CD4-positive, alpha-beta T cell treated with Interleukin-15 for 1 hour (primary cell): Measurements from ENCODE around the gene CFAP90.

ENCODE experiments used
- DNase-seq: peaks from one replicate; pipeline ENCODE4 v3.0.0-alpha.2; 2020

CFAP90 gene

DNA sequence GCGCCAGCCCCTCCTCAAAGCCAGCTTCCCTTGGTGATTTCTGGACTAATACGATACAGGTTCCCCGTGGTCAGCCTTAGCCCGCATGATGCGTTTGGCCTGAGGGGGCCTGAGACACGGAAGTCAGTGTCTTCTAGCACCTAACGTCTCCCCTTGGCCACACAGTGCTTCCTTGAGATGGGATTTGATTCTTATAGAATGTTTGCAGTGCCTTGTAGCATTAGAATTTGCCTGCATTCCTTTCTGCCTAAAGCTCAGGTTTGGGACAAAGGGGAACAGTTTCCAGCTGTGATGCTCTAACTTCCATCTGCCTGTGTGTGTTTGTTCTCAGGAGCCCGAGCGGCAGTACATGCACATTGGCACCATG, 34.4 kb downstream of the CFAP90 start:
- DNase-seq: no peak

- peak; percentile 56 for DNase-seq
Observed at GRCh38 chr5:7815892-7816534, 34.9 kb downstream of the CFAP90 start.

DNA sequence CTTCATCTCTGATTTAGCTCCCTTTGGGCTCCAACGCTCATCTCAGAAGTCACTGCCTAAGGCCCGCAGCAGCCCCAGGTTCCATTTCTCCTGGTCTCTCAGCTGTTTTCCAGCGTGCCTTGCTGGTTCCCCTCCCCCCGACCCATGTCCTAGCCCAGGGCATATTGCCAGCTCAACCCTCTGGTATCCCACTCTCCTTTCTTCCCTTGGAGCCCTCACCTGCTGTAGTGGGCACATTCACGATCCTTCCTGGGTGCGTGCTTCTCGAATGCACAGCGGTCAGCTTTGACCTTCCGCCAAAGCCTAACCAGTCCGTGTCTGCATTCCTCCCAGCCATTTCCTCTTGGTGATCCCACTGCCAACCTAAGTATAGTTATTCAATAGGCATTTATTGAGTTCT, 36.1 kb downstream of the CFAP90 start:
- no peak for DNase-seq

DNA sequence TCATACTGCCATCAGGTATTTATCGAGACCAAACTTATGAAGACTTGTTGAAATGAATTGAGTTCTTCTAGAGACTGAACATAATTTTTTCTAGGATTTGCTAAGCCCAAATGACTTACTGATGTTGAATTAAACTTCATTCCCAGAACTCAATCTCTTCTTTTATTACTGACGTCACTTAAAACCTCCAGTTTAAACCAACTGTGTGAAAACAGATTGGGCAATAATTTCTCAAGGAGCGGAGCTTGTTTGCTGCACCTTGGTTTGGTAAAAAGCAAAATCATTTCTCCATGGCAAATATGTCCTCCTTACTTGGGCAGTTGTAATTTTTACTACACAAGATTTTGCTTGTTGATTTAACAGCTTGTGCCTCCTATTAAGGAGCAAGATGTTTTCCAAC, 37.4 kb downstream of the CFAP90 start:
- DNase-seq: no peak

DNA sequence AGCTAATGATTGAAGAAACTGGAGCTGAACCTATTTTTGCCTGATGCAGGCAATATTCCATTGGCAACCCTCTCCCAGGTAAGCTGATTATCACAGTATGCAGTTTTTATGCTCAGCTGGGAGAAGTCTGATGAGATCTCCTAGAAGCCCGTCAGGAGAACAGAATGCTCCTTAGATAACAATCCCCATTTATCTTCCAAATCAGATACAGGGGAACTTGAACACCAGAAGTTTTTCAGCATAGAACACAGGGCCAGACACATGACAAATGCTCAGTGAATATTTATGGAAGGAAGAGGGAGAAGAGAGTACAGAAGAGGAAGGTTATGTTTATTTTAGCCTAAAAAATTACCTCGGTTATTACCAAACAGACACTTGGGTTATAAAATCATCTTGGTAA, 37.9 kb downstream of the CFAP90 start:
- DNase-seq: no peak

- DNase-seq: no peak
Observed at GRCh38 chr5:7811715-7812114, 39.2 kb downstream of the CFAP90 start.

DNA sequence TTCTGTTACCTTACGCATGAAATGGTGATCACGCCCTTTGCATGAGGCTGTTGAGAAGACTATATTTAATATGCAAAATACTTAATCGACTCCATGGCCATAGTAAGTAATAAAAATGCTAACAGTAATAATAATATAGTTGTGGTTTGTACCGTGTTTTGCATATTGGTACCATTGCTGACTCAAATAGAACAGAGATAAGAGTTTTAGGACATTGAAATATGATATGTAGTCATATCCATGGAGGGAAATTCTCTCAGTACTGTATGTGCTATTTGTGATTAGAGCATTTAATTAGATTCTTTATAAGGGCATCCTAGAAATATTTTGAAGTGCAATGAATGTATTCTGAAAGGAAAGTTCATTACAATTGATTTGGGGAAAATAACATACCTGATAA, 41.9 kb downstream of the CFAP90 start:
- DNase-seq: no peak

DNA sequence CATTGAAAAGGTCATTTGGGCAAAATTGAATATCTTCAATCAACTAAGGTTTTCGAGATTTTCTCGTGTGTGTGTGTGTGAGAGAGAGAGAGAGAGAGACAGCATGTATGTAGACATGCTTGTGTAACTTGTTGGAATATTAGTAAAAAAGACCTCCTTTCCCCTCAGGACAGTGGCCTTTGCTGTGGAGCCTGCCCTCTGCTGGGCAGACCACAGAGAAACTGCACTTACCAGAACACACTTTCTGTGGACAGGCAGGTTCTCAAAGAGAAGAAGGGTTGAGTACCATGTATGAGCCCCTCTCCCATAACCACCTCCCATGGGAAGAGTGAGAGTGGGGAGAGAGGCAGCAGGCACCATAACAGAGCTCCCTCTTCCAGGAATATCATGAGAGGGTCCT, 45.6 kb downstream of the CFAP90 start:
- DNase-seq: no peak

- no peak for DNase-seq
Observed at GRCh38 chr5:7803937-7804336, 47.0 kb downstream of the CFAP90 start.

GRCh38 chr5:7802855-7803254, 48.1 kb downstream of the CFAP90 start:
- peak; percentile 43 for DNase-seq

GRCh38 chr5:7801891-7802614, 48.9 kb downstream of the CFAP90 start:
- DNase-seq: no peak

DNA sequence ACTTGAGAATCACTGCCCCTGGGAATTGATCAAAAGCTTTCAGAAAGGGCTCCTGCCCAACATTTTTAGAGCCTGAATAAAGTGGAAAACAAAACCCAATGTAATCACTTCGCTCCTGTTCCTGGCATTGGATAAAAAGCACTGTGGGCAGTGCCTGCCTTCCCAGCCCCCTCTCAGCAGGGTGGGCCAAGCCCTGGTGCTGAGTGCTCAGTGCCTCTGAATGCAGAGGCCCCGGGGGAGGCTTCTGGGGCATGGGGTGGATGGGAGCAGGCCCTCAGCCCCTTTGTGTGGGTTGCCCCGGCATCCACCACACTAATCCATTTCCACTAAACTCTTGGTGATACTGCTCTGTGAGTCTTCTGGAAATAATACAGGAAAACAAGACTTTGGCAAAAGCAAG, 55.6 kb downstream of the CFAP90 start:
- DNase-seq: no peak

- DNase-seq: no peak
Observed at GRCh38 chr5:7794823-7795222, 56.1 kb downstream of the CFAP90 start.

GRCh38 chr5:7794311-7794710, 56.6 kb downstream of the CFAP90 start:
- no peak for DNase-seq

GRCh38 chr5:7793895-7794294, 57.0 kb downstream of the CFAP90 start:
- DNase-seq: no peak

DNA sequence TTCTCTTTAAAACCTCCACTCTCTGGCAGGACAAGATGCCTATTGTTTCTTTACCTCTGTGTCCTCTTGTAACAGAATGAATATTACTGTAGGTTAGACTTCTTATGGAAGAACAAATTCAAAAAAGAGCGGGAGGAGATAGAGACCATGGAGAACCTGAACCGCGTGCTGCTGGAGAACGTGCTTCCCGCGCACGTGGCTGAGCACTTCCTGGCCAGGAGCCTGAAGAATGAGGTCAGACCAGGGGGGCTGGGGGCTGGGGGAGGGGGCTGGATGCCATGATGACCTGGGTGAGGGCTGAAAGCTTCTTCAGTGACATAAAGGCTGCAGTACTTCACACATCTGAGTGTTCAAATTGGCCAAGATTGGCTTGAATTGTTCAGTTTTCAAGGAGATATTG, 61.4 kb downstream of the CFAP90 start:
- DNase-seq: no peak

- no peak for DNase-seq
Observed at GRCh38 chr5:7787770-7788169, 63.2 kb downstream of the CFAP90 start.

GRCh38 chr5:7784683-7785380, 66.1 kb downstream of the CFAP90 start:
- no peak for DNase-seq

GRCh38 chr5:7781899-7782298, 69.0 kb downstream of the CFAP90 start:
- DNase-seq: no peak
